Tibial nerve (tissue), 4 donors: Measurements from ENCODE around the gene LAMC3. TPM values are rescaled to one million over a fixed set of nuclear protein-coding genes. Genes with fewer than 3 reads are reported as not detected.
A peak's percentile ranks its signal among the peaks of the same experiment; 100 is the strongest.

Experiments
- DNase-seq, 2 donors: peaks; one replicate each; pipeline ENCODE4 v3.0.0-alpha.2; 2019; ENCODE audit warnings: low spot score in 2 of 2
- H3K27ac ChIP-seq, 4 donors: fragments of 200-600 bp; sonication (generic) in 3 of 4; one replicate each; pipeline ENCODE4 v1.5.1; 2017 to 2019; ENCODE audit warnings: mild to moderate bottlenecking in 1 of 4
- H3K27me3 ChIP-seq, 2 donors: fragments of 200-600 bp; sonication (generic) in 1 of 2; one replicate each; pipeline versions ENCODE4 v1.5.1 to v1.6.0; 2017 to 2019
- H3K36me3 ChIP-seq, 3 donors: fragments of 200-600 bp; sonication (generic); one replicate each; pipeline ENCODE4 v1.5.1; 2018 to 2019
- H3K4me1 ChIP-seq, 4 donors: fragments of 200-600 bp; sonication (generic) in 3 of 4; one replicate each; pipeline ENCODE4 v1.5.1; 2017 to 2019
- H3K4me3 ChIP-seq, 4 donors: fragments of 200-600 bp; sonication (generic) in 3 of 4; one replicate each; pipeline ENCODE4 v1.5.1; 2017 to 2019; ENCODE audit warnings: mild to moderate bottlenecking in 1 of 4, moderate library complexity in 1 of 4
- H3K9me3 ChIP-seq, 4 donors: fragments of 200-600 bp; sonication (generic) in 3 of 4; one replicate each; pipeline ENCODE4 v1.5.1; 2017 to 2019
- EP300 ChIP-seq, 2 donors: sonication (generic); formaldehyde crosslinking; IDR thresholded peaks; one replicate each; pipeline ENCODE4 v1.6.1; 2017; ENCODE audit warnings: antibody characterized with exemption in 2 of 2, mild to moderate bottlenecking in 1 of 2
- POLR2A ChIP-seq, 2 donors: fragments of 450-650 bp; IDR thresholded peaks; one replicate each; pipeline ENCODE4 v1.6.1; 2017; ENCODE audit warnings: antibody characterized with exemption in 2 of 2, mild to moderate bottlenecking in 2 of 2, moderate library complexity in 2 of 2
- WGBS, 2 donors: methylation state at CpG; one replicate each; pipeline ENCODE4 v1.1.5; 2018; 5-methylcytosine and 5-hydroxymethylcytosine counted together
- total RNA-seq, 4 donors: library from RNA; depleted of rRNA; stranded (reverse); fragments of >200 nt; gene quantifications; one replicate each; pipeline ENCODE4 v1.1.0, GENCODE V29; 2016
- TF ChIP-seq, protein P1 (sequence below), 5 experiments: fragments of 200-600 bp in 3 of 5; fragments of 450-650 bp in 2 of 5; sonication (generic) in 3 of 5; IDR thresholded peaks; one replicate each; pipeline ENCODE4 v1.5.1; 2016 to 2019; ENCODE audit warnings: antibody characterized with exemption in 5 of 5, mild to moderate bottlenecking in 3 of 5, moderate library complexity in 2 of 5

Gene LAMC3
- total RNA-seq, 4 donors from 2014 or later: 0.21 to 1.6 TPM; not detected in 2

- H3K36me3 ChIP-seq: peaks cover 0 to 38% (median 0%) of the 10 kb centered on the region in 3 donors
- H3K4me1 ChIP-seq: peaks cover 0 to 21% (median 2%) of the 10 kb centered on the region in 4 donors
- no peaks in the 10 kb centered on the region for H3K9me3 ChIP-seq
- no peak overlapping the region for H3K27ac ChIP-seq
- TF ChIP-seq POLR2A (IDR thresholded peaks at IDR 0.05) (no peak), EP300 (IDR thresholded peaks at IDR 0.05) (no peak)
- TF ChIP-seq, protein P1, sequence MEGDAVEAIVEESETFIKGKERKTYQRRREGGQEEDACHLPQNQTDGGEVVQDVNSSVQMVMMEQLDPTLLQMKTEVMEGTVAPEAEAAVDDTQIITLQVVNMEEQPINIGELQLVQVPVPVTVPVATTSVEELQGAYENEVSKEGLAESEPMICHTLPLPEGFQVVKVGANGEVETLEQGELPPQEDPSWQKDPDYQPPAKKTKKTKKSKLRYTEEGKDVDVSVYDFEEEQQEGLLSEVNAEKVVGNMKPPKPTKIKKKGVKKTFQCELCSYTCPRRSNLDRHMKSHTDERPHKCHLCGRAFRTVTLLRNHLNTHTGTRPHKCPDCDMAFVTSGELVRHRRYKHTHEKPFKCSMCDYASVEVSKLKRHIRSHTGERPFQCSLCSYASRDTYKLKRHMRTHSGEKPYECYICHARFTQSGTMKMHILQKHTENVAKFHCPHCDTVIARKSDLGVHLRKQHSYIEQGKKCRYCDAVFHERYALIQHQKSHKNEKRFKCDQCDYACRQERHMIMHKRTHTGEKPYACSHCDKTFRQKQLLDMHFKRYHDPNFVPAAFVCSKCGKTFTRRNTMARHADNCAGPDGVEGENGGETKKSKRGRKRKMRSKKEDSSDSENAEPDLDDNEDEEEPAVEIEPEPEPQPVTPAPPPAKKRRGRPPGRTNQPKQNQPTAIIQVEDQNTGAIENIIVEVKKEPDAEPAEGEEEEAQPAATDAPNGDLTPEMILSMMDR (IDR thresholded peaks at IDR 0.05): no peak
- H3K27me3 ChIP-seq: no peaks in the 10 kb centered on the region
- no peak overlapping the region for H3K4me3 ChIP-seq
- WGBS, 2 donors: 90 to 96% methylated on average over 7 of the region's 7 CpGs
- DNase-seq: no peak
These were observed 111.8 kb downstream of the LAMC3 start for GRCh38 chr9:131120620-131121228.

- Histone ChIP-seq H3K36me3 (peaks cover 0 to 38% (median 0%) of the 10 kb centered on the region in 3 donors), H3K27me3 (no peaks in the 10 kb centered on the region), H3K4me3 (no peak overlapping the region), H3K9me3 (no peaks in the 10 kb centered on the region), H3K27ac (no peak overlapping the region), H3K4me1 (peaks cover 0 to 25% (median 7%) of the 10 kb centered on the region in 4 donors)
- TF ChIP-seq EP300 (IDR thresholded peaks at IDR 0.05) (no peak), POLR2A (IDR thresholded peaks at IDR 0.05) (no peak)
- TF ChIP-seq, protein P1 (IDR thresholded peaks at IDR 0.05): no peak
- no peak for DNase-seq
- 80 to 82% methylated on average over 2 of the region's 2 CpGs for WGBS, 2 donors
These were observed 112.4 kb downstream of the LAMC3 start for GRCh38 chr9:131121346-131121745.

GRCh38 chr9:131122158-131122557 lies 113.2 kb downstream of the LAMC3 start:
- Histone ChIP-seq H3K27ac (no peak overlapping the region), H3K36me3 (peaks cover 0 to 40% (median 0%) of the 10 kb centered on the region in 3 donors), H3K27me3 (no peaks in the 10 kb centered on the region), H3K4me3 (no peak overlapping the region), H3K9me3 (no peaks in the 10 kb centered on the region), H3K4me1 (peaks cover 0 to 25% (median 11%) of the 10 kb centered on the region in 4 donors)
- WGBS, 2 donors: 82 to 94% methylated on average over 2 of the region's 2 CpGs
- TF ChIP-seq, protein P1 (IDR thresholded peaks at IDR 0.05): no peak
- TF ChIP-seq EP300 (IDR thresholded peaks at IDR 0.05) (no peak), POLR2A (IDR thresholded peaks at IDR 0.05) (no peak)
- DNase-seq: no peak

DNA sequence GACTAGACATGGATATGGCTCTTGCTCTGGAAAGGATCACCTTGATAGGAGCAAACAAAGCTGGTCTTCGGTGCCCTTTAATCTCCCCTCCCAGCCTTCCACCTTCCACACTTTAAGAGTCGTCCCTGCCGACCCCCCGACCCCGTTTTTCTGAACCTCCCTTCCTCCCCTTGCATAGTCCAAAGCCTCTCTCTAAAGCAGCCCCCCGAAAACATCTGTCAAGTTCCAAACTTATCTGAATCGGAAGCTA lies 116.0 kb downstream of the LAMC3 start:
- peaks cover 0 to 51% (median 0%) of the 10 kb centered on the region in 3 donors for H3K36me3 ChIP-seq
- WGBS, 2 donors: 2 to 4% methylated on average over 7 of the region's 7 CpGs

More for the DNA sequence above, 116.0 kb downstream of the LAMC3 start:
- Histone ChIP-seq H3K27ac (peak overlapping the region; percentile 71 to 93 (median 84)), H3K4me1 (peaks cover 0 to 30% (median 11%) of the 10 kb centered on the region in 4 donors), H3K27me3 (no peaks in the 10 kb centered on the region), H3K9me3 (no peaks in the 10 kb centered on the region), H3K4me3 (peak overlapping the region; percentile 37 to 98 (median 75))
- no peak for DNase-seq
- no peak for TF ChIP-seq EP300 (IDR thresholded peaks at IDR 0.05)
- TF ChIP-seq, protein P1 (IDR thresholded peaks at IDR 0.05): no peak
- no peak for TF ChIP-seq POLR2A (IDR thresholded peaks at IDR 0.05)
